GM19351 (cell line): ENCODE data around the gene PDGFC.

Source experiments
- ATAC-seq: cut with Tn5 transposase; IDR thresholded peaks from one replicate; pipeline ENCODE4 v1.9.1; 2021; ENCODE audit warnings: mild to moderate bottlenecking, moderate library complexity; ENCODE audit not compliant: unreplicated experiment

The PDGFC gene

DNA sequence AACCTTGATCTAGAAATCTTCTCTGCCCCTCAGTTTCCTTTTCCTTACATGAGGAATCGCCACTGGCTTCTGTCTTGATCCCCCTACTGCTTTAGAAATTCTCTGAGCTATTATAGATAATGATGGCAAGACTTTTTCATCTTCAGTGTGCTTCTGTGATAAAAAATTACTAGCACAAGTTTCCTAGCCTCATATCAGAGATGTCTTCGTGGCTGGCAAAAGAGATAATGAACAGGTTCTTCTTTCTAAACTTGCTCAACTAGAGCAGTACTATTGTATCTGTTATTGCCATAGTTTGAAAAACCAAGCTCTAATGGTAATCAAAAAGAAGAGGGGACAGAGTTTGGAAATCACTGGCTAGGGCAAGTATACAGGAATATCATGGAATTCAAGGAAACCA, 4.1 kb upstream of the PDGFC start:
- no peak for ATAC-seq

DNA sequence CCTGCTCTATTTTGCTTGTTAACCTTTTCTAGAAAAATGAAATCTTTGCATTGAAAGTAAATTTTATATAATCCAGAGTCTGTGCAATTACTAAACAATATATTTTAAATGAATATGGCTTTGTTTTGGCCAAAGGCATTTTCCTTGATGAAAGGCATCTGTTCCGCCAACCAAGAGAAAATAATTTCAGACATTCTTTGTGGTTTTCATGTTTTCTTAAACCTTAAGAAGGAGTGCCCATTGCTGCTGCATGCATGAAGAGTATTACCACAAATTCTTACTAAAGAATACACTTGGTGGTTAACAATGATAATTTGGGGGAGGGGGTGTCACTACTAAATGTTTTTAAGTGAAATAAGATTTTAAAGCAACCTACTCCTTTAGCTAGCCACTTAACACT, 2.7 kb upstream of the PDGFC start:
- ATAC-seq: no peak

- ATAC-seq: no peak
Measured at GRCh38 chr4:156972379-156973015, 898 bp upstream of the PDGFC start.

GRCh38 chr4:156971165-156971675, 379 bp downstream of the PDGFC start:
- ATAC-seq: peak; percentile 3

GRCh38 chr4:156970501-156971164, 966 bp downstream of the PDGFC start:
- no peak for ATAC-seq

DNA sequence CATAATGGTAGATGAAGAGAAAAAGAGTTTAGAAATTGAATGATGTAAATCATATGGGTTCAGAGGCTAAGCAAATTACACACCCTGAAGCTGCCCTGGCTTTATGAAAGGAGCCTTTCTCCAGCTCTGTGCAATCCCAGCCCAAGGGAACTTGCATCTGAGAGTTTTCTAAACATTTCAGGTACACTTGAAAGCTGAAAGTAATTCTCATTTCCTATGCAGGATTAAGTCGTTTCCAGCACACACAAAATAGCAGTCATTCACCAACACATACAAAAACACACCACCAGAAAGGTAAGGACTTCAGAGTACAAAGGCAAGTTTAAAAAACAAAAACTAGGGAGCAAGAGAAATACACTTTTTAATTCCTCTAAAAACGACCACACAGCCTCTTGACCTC, 1.7 kb downstream of the PDGFC start:
- no peak for ATAC-seq

DNA sequence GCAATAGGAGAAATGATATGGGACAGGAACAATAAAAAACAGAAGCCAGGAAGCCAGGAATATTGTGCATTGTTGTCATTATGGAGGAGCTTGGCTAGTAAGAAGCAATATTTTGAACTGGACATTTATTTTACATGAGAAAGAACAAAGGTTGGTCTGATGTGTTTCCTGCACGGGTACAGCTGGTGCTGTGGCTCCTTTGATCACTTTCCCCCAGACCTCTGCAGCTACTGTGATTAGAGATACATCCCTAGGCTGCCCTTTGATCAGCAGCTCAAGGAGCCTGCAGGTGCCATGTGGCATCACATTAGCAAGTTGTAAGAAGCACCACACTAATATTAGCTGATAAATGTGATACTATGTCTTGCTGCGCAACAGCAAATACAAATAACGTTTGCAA, 2.5 kb downstream of the PDGFC start:
- no peak for ATAC-seq

DNA sequence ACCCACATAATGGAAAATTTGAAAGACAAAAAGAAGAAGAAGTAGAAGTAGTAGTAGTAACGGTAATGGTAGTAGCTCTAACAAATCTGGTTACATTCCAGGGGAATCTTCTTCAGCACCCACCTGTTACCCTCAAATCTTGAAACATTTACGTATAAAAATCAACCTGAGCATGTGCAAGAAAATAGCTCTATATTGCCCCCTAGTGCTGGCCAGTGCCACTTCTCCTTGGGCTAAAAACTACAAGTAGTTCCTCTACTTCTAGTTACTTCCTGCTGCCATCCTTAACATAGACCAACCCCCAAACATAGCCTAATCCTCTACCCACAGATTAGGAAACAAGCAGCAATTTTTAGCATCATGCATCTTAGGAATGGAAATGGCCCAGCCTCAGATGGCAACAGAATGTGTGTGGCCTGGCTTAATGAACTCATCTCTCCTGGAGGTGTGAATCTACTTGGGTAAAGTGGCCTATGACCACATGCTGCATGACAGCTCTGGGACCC, 3.1 kb downstream of the PDGFC start:
- ATAC-seq: peak; percentile 74

GRCh38 chr4:156966836-156967235, 4.8 kb downstream of the PDGFC start:
- no peak for ATAC-seq

GRCh38 chr4:156963419-156963818, 8.2 kb downstream of the PDGFC start:
- ATAC-seq: no peak

GRCh38 chr4:156962528-156962974, 9.0 kb downstream of the PDGFC start:
- ATAC-seq: no peak

GRCh38 chr4:156962058-156962358, 9.6 kb downstream of the PDGFC start:
- no peak for ATAC-seq

- no peak for ATAC-seq
Measured at GRCh38 chr4:156961196-156962057, 10.2 kb downstream of the PDGFC start.

DNA sequence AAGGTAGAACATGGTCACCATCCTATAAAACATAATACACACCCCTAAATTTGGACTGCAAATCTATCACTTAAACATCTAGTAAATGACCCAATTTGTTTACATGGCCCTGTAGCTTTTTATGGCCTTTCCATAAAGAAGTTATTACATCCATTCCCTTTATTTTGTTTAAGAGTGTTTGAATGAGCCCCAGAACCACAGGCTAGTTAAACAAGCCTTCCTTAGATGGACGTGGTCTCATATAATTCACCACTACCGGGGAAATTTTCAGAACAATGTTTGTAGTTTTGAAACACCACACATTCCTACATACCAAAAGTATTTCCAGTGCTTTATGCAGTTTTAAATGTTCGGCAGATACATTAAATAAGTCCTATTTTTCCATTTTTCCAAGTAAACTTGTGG, 12.3 kb downstream of the PDGFC start:
- no peak for ATAC-seq

DNA sequence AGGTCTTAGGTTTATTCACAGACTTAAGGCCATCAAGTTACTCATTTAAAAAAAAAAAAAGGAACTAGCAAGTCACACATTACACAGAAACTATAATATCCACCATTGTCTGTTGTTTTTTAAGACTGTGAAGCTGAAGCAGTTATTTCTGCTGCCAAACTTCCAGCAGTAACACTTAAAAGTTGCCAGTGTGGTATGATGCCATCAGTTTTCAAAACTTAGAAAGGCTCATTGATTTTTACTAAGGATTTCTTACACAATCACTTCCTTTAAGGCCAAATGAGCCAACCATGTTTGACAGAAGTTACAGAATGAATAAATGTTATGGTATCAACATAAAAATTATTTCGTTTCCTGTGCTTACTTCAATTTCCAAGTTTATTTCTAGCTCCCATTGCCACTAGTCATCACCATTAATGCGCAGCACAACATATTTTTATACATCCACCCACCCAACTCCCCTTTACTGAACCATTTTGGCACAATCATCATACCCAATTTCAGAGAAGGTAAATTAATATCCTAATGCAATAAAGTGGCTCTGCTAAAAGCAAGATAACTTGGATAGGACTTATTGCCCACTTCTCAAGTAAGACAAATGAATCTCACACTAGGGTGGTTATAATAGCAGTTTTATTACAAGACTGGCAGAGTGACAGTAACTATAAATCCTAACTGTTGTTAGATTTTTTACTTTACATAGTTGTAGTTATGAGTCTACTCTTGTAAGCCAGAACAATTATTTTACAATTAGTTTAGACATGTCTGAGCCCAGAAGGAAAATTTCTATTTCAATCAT, 13.1 kb downstream of the PDGFC start:
- ATAC-seq: no peak

DNA sequence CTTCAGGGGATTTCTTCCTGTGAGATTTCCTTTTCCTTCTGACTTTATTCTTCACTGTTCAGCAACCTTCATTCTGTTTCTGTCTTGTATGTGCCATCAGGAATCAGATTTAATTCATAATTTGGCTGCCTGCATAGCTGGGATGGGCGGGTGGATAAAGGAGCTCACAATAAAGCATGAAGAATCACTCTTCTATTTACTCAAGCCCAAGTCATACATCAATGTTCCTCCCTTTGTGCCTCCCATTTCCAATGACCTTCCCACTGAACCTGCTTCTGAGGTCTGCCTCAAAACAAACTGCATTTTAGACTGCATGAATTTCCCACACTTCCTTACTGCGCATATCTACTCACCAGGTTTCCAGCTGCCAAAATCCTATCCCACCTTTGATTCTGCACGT, 14.0 kb downstream of the PDGFC start:
- ATAC-seq: no peak

GRCh38 chr4:156956826-156957368, 14.7 kb downstream of the PDGFC start:
- ATAC-seq: no peak

- ATAC-seq: no peak
Measured at GRCh38 chr4:156956359-156956758, 15.2 kb downstream of the PDGFC start.

GRCh38 chr4:156954587-156954986, 17.0 kb downstream of the PDGFC start:
- no peak for ATAC-seq

GRCh38 chr4:156953951-156954350, 17.6 kb downstream of the PDGFC start:
- no peak for ATAC-seq

DNA sequence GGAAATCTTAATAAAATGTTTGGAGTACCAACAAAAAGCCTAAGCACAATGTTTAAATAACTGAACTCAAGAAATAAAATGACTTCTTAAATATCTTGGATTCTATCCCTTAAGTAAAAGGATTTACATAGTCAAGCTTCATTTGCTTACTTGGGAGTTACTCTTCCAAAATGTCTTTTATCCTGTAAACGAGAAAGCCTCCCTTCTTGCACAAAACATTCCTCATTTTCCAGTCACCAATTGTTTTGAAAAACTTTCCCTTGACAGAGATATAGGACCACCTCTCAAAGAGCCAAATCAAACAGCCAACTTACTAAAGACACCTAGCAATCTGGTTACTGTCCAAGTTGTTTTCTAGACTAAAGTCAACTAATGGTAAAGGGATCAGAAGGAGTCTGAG, 18.6 kb downstream of the PDGFC start:
- no peak for ATAC-seq
